Mucosa of stomach (tissue), 1 donor: Measurements from ENCODE around the gene FBRS.
"Not testable (repeated sequence)": the region's sequence is repeated elsewhere in the genome, so short reads cannot be mapped to it uniquely, and the experiment has no call there.

Experiments
- H3K27me3 ChIP-seq: one replicate; pipeline ENCODE4 v1.7.0; 2013; ENCODE audit warnings: mild to moderate bottlenecking, low read length; ENCODE audit not compliant: control insufficient read depth, insufficient read depth
- H3K36me3 ChIP-seq: one replicate; pipeline ENCODE4 v1.7.0; 2013; ENCODE audit warnings: low read length; ENCODE audit not compliant: control insufficient read depth, insufficient read depth
- H3K4me1 ChIP-seq: one replicate; pipeline ENCODE4 v1.7.0; 2013; ENCODE audit warnings: mild to moderate bottlenecking, low read length; ENCODE audit not compliant: control insufficient read depth, insufficient read depth
- H3K4me3 ChIP-seq: one replicate; pipeline ENCODE4 v1.7.0; 2013; ENCODE audit warnings: low read length
- H3K9ac ChIP-seq: one replicate; pipeline ENCODE4 v1.7.0; 2013; ENCODE audit warnings: mild to moderate bottlenecking, low read length, moderate library complexity
- H3K9me3 ChIP-seq: one replicate; pipeline ENCODE4 v1.7.0; 2013; ENCODE audit warnings: mild to moderate bottlenecking, low read length, moderate library complexity; ENCODE audit not compliant: control insufficient read depth
- donor health status: Pancreatic carcinoma.

The FBRS gene

GRCh38 chr16:30626236-30626635, 32.0 kb upstream of the FBRS start:
- Histone ChIP-seq H3K4me3 (no peak overlapping the region), H3K4me1 (peaks cover 4% of the 10 kb centered on the region), H3K9ac (no peak overlapping the region), H3K27me3 (no peaks in the 10 kb centered on the region), H3K9me3 (no peaks in the 10 kb centered on the region), H3K36me3 (no peaks in the 10 kb centered on the region)

- Histone ChIP-seq H3K9me3 (no peaks in the 10 kb centered on the region), H3K36me3 (no peaks in the 10 kb centered on the region), H3K4me3 (no peak overlapping the region), H3K4me1 (peaks cover 7% of the 10 kb centered on the region), H3K27me3 (no peaks in the 10 kb centered on the region), H3K9ac (peak overlapping the region; percentile 24)
Measured at GRCh38 chr16:30628628-30629540, 29.3 kb upstream of the FBRS start.

GRCh38 chr16:30632454-30632853, 25.8 kb upstream of the FBRS start:
- H3K9ac ChIP-seq, H3K4me1 ChIP-seq, H3K4me3 ChIP-seq, H3K36me3 ChIP-seq, H3K27me3 ChIP-seq, H3K9me3 ChIP-seq: not testable (repeated sequence)

GRCh38 chr16:30633526-30633925, 24.7 kb upstream of the FBRS start:
- H3K9ac ChIP-seq, result peak overlapping the region; percentile 87
- no peaks in the 10 kb centered on the region for H3K36me3 ChIP-seq
- H3K4me1 ChIP-seq, result peaks cover 6% of the 10 kb centered on the region
- H3K9me3 ChIP-seq, result no peaks in the 10 kb centered on the region
- no peaks in the 10 kb centered on the region for H3K27me3 ChIP-seq
- peak overlapping the region; percentile 68 for H3K4me3 ChIP-seq

GRCh38 chr16:30636599-30636998, 21.6 kb upstream of the FBRS start:
- Histone ChIP-seq H3K4me1 (peaks cover 13% of the 10 kb centered on the region), H3K4me3 (no peak overlapping the region), H3K9me3 (no peaks in the 10 kb centered on the region), H3K27me3 (no peaks in the 10 kb centered on the region), H3K36me3 (no peaks in the 10 kb centered on the region), H3K9ac (no peak overlapping the region)

- not testable (repeated sequence) for H3K4me3 ChIP-seq, H3K9ac ChIP-seq, H3K9me3 ChIP-seq, H3K36me3 ChIP-seq, H3K27me3 ChIP-seq
- H3K4me1 ChIP-seq, result peaks cover 16% of the 10 kb centered on the region
Measured at GRCh38 chr16:30637139-30637538, 21.1 kb upstream of the FBRS start.

GRCh38 chr16:30637944-30638343, 20.3 kb upstream of the FBRS start:
- no peak overlapping the region for H3K9ac ChIP-seq
- H3K4me3 ChIP-seq, result no peak overlapping the region
- peaks cover 16% of the 10 kb centered on the region for H3K4me1 ChIP-seq
- no peaks in the 10 kb centered on the region for H3K9me3 ChIP-seq
- H3K36me3 ChIP-seq, result no peaks in the 10 kb centered on the region
- no peaks in the 10 kb centered on the region for H3K27me3 ChIP-seq

- Histone ChIP-seq H3K27me3 (no peaks in the 10 kb centered on the region), H3K9me3 (no peaks in the 10 kb centered on the region), H3K4me1 (peaks cover 18% of the 10 kb centered on the region), H3K4me3 (no peak overlapping the region), H3K36me3 (no peaks in the 10 kb centered on the region), H3K9ac (no peak overlapping the region)
Measured at GRCh38 chr16:30641378-30641982, 16.8 kb upstream of the FBRS start.

GRCh38 chr16:30644334-30644830, 13.8 kb upstream of the FBRS start:
- no peak overlapping the region for H3K9ac ChIP-seq
- no peaks in the 10 kb centered on the region for H3K9me3 ChIP-seq

GRCh38 chr16:30645727-30646126, 12.5 kb upstream of the FBRS start:
- Histone ChIP-seq H3K9me3 (no peaks in the 10 kb centered on the region), H3K36me3 (no peaks in the 10 kb centered on the region), H3K4me1 (peaks cover 17% of the 10 kb centered on the region), H3K27me3 (no peaks in the 10 kb centered on the region), H3K4me3 (no peak overlapping the region), H3K9ac (no peak overlapping the region)

More at GRCh38 chr16:30644334-30644830, 13.8 kb upstream of the FBRS start:
- Histone ChIP-seq H3K4me3 (no peak overlapping the region), H3K4me1 (peaks cover 18% of the 10 kb centered on the region), H3K36me3 (no peaks in the 10 kb centered on the region), H3K27me3 (no peaks in the 10 kb centered on the region)

GRCh38 chr16:30647274-30647571, 11.0 kb upstream of the FBRS start:
- no peak overlapping the region for H3K9ac ChIP-seq
- peaks cover 15% of the 10 kb centered on the region for H3K4me1 ChIP-seq
- H3K27me3 ChIP-seq, result no peaks in the 10 kb centered on the region
- no peak overlapping the region for H3K4me3 ChIP-seq
- no peaks in the 10 kb centered on the region for H3K9me3 ChIP-seq
- H3K36me3 ChIP-seq, result no peaks in the 10 kb centered on the region

- Histone ChIP-seq H3K4me3 (peak overlapping the region; percentile 90), H3K9me3 (no peaks in the 10 kb centered on the region), H3K36me3 (no peaks in the 10 kb centered on the region), H3K9ac (peak overlapping the region; percentile 97), H3K4me1 (peaks cover 15% of the 10 kb centered on the region), H3K27me3 (no peaks in the 10 kb centered on the region)
Measured at GRCh38 chr16:30649725-30650368, 8.4 kb upstream of the FBRS start.
